ENCODE data around the gene ASPDH. TPM values are rescaled to one million over a fixed set of nuclear protein-coding genes. Genes with fewer than 3 reads are reported as not detected.

ASPDH gene
- total and polyA plus RNA-seq, 2 of the 13 experiments (the other 11 are each of a cell fraction or from before 2014, with no cell fraction given) = 2.2 to 3.3 TPM

DNA sequence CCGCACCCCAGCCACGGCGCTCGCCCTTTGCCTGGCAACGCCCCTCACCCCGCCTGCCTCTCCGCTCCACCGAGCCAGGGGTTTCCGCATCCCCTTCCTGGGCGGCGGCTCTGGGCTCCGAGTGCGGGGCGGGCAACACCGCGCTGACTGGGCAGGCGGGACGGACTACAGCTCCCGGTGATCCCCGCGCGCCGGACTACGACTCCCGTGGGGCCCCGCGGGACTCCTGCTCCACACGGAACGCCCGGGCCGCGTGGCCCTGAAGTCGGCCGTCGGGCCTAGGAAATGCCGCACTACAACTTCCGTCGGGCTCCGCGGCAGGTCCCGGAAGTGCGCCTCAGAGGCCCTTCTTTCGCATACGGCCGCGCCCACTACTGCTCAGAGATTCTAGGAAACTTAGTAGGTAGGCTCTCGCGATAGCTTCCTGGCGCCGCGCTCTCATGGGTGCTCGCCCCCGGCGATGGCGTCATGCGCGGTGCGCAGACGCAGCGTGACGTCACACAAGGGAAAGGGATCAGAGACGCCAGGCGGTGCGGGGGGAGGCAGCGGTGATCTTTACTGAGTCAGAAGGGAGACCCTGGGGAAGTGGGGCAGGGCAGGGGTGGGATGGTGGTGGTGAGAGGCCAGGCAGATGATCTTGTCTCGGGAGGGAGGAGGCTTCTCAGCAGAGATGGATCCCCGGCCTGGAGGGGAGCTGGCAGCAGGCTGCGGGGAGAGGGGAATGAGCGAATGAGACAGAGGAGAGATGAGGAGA, 2.5 kb downstream of the ASPDH start, which contains the start of gene JOSD2 (continued):
- TF ChIP-seq, protein P1, sequence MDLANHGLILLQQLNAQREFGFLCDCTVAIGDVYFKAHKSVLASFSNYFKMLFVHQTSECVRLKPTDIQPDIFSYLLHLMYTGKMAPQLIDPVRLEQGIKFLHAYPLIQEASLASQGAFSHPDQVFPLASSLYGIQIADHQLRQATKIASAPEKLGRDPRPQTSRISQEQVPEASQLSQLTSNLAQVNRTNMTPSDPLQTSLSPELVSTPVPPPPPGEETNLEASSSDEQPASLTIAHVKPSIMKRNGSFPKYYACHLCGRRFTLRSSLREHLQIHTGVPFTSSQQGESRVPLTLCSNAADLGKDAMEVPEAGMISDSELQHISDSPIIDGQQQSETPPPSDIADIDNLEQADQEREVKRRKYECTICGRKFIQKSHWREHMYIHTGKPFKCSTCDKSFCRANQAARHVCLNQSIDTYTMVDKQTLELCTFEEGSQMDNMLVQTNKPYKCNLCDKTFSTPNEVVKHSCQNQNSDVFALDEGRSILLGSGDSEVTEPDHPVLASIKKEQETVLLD (CRISPR knock-in tag; IDR thresholded peaks at IDR 0.05; ENCODE audit: low read depth) = no peak; the same call in 1 of the 2 replicates
- TF ChIP-seq, protein P2, sequence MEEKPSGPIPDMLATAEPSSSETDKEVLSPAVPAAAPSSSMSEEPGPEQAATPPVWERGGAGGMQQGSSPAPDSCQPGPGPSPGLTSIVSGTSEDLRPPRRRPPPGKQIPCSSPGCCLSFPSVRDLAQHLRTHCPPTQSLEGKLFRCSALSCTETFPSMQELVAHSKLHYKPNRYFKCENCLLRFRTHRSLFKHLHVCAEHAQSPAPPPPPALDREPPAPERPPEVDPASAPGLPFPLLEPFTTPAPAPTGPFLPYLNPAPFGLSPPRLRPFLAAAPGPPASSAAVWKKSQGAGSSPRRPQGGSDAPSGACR (CRISPR knock-in tag; IDR thresholded peaks at IDR 0.05) = no peak
- TF ChIP-seq, protein P3, sequence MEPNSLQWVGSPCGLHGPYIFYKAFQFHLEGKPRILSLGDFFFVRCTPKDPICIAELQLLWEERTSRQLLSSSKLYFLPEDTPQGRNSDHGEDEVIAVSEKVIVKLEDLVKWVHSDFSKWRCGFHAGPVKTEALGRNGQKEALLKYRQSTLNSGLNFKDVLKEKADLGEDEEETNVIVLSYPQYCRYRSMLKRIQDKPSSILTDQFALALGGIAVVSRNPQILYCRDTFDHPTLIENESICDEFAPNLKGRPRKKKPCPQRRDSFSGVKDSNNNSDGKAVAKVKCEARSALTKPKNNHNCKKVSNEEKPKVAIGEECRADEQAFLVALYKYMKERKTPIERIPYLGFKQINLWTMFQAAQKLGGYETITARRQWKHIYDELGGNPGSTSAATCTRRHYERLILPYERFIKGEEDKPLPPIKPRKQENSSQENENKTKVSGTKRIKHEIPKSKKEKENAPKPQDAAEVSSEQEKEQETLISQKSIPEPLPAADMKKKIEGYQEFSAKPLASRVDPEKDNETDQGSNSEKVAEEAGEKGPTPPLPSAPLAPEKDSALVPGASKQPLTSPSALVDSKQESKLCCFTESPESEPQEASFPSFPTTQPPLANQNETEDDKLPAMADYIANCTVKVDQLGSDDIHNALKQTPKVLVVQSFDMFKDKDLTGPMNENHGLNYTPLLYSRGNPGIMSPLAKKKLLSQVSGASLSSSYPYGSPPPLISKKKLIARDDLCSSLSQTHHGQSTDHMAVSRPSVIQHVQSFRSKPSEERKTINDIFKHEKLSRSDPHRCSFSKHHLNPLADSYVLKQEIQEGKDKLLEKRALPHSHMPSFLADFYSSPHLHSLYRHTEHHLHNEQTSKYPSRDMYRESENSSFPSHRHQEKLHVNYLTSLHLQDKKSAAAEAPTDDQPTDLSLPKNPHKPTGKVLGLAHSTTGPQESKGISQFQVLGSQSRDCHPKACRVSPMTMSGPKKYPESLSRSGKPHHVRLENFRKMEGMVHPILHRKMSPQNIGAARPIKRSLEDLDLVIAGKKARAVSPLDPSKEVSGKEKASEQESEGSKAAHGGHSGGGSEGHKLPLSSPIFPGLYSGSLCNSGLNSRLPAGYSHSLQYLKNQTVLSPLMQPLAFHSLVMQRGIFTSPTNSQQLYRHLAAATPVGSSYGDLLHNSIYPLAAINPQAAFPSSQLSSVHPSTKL (CRISPR knock-in tag; IDR thresholded peaks at IDR 0.05) = peak; percentile 8; the same call in 1 of the 2 replicates
- 0 out of 2 replicates have a peak, but pooled peaks have one; percentile 49 for TF ChIP-seq ZNF235 (CRISPR knock-in tag; IDR thresholded peaks at IDR 0.05; ENCODE audit: borderline replicate concordance)
- TF ChIP-seq REXO4 (CRISPR knock-in tag; IDR thresholded peaks at IDR 0.05; ENCODE audit: borderline replicate concordance) = no peak
- TF ChIP-seq, protein P4, sequence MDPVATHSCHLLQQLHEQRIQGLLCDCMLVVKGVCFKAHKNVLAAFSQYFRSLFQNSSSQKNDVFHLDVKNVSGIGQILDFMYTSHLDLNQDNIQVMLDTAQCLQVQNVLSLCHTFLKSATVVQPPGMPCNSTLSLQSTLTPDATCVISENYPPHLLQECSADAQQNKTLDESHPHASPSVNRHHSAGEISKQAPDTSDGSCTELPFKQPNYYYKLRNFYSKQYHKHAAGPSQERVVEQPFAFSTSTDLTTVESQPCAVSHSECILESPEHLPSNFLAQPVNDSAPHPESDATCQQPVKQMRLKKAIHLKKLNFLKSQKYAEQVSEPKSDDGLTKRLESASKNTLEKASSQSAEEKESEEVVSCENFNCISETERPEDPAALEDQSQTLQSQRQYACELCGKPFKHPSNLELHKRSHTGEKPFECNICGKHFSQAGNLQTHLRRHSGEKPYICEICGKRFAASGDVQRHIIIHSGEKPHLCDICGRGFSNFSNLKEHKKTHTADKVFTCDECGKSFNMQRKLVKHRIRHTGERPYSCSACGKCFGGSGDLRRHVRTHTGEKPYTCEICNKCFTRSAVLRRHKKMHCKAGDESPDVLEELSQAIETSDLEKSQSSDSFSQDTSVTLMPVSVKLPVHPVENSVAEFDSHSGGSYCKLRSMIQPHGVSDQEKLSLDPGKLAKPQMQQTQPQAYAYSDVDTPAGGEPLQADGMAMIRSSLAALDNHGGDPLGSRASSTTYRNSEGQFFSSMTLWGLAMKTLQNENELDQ (CRISPR knock-in tag; IDR thresholded peaks at IDR 0.05; ENCODE audit: borderline replicate concordance) = no peak
- TF ChIP-seq, protein P5, sequence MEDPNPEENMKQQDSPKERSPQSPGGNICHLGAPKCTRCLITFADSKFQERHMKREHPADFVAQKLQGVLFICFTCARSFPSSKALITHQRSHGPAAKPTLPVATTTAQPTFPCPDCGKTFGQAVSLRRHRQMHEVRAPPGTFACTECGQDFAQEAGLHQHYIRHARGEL (CRISPR knock-in tag; IDR thresholded peaks at IDR 0.05) = no peak
- TF ChIP-seq BCL6 (CRISPR knock-in tag; IDR thresholded peaks at IDR 0.05) = peak; percentile 68
- no peak for TF ChIP-seq PRMT3 (CRISPR knock-in tag; IDR thresholded peaks at IDR 0.05; ENCODE audit: borderline replicate concordance, low read depth)
- TF ChIP-seq HNRNPLL (IDR thresholded peaks at IDR 0.05; ENCODE audit: low read depth, low read length, poor library complexity, severe bottlenecking) = peak; percentile 41
- TF ChIP-seq, protein P6, sequence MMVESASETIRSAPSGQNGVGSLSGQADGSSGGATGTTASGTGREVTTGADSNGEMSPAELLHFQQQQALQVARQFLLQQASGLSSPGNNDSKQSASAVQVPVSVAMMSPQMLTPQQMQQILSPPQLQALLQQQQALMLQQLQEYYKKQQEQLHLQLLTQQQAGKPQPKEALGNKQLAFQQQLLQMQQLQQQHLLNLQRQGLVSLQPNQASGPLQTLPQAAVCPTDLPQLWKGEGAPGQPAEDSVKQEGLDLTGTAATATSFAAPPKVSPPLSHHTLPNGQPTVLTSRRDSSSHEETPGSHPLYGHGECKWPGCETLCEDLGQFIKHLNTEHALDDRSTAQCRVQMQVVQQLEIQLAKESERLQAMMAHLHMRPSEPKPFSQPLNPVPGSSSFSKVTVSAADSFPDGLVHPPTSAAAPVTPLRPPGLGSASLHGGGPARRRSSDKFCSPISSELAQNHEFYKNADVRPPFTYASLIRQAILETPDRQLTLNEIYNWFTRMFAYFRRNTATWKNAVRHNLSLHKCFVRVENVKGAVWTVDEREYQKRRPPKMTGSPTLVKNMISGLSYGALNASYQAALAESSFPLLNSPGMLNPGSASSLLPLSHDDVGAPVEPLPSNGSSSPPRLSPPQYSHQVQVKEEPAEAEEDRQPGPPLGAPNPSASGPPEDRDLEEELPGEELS (CRISPR knock-in tag; IDR thresholded peaks at IDR 0.05) = no peak
- TF ChIP-seq, protein P7, sequence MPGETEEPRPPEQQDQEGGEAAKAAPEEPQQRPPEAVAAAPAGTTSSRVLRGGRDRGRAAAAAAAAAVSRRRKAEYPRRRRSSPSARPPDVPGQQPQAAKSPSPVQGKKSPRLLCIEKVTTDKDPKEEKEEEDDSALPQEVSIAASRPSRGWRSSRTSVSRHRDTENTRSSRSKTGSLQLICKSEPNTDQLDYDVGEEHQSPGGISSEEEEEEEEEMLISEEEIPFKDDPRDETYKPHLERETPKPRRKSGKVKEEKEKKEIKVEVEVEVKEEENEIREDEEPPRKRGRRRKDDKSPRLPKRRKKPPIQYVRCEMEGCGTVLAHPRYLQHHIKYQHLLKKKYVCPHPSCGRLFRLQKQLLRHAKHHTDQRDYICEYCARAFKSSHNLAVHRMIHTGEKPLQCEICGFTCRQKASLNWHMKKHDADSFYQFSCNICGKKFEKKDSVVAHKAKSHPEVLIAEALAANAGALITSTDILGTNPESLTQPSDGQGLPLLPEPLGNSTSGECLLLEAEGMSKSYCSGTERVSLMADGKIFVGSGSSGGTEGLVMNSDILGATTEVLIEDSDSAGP (CRISPR knock-in tag; IDR thresholded peaks at IDR 0.05; ENCODE audit: borderline replicate concordance) = peak; percentile 73; the same call in 1 of the 2 replicates
- no peak for TF ChIP-seq RARA (CRISPR knock-in tag; IDR thresholded peaks at IDR 0.05)
- no peak for TF ChIP-seq ZNF780A (CRISPR knock-in tag; IDR thresholded peaks at IDR 0.05)
